HG03439 (cell line): ENCODE data around the gene COX19.
"Not testable (repeated sequence)": the region's sequence is repeated elsewhere in the genome, so short reads cannot be mapped to it uniquely, and the experiment has no call there.

Experiments
- ATAC-seq: cut with Tn5 transposase; IDR thresholded peaks from one replicate; pipeline ENCODE4 v1.9.1; 2021; ENCODE audit warnings: mild to moderate bottlenecking, moderate library complexity; ENCODE audit not compliant: unreplicated experiment

COX19 gene

DNA sequence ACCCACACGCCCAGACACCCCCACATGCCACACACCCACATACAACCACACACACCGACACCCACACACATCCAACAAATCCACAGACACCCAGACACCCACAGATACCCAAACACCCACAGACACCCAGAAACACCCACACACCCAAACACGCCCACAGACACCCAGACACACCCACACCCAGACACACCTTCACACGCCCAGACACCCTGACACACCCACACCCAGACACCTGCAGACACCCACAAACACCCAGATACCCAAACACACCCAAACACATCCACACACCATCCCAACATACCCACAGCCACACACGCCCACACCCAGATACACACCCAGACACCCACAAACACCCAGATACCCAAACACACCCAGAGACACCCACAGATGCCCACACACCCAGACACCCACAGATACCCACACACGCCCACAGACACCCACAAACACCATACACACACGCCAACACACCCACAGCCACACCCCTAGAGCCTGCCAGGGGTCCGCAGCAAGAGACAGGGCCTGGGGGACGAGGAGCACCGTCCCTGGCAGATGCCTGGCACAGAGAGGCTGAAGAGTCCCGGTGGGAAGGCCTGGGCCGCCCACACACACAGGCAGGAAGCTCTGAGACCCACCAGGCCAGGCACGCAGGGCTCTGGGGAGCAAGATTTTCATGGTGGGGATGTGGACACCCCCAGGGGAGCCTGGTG lies 36.1 kb upstream of the COX19 start:
- no peak for ATAC-seq

DNA sequence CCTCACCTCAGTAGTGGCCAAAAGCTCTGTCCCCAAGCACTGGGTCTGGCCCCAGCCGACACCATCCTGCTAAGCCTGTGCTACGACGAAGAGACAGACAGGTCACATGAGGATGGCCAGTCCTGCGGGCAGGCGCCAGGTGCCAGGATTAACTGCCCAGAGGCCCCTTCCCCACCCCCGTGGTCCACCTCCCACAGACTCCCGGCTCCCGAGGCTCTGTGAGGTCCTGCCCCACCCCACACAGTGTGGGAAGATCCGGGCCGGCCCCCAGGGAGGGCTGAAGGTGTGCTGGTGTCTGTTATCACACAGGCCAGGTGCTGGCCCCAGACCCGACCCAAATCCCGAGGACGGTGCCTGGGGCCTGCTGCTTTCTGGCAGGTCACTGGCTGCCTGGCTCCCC lies 34.9 kb upstream of the COX19 start:
- no peak for ATAC-seq

DNA sequence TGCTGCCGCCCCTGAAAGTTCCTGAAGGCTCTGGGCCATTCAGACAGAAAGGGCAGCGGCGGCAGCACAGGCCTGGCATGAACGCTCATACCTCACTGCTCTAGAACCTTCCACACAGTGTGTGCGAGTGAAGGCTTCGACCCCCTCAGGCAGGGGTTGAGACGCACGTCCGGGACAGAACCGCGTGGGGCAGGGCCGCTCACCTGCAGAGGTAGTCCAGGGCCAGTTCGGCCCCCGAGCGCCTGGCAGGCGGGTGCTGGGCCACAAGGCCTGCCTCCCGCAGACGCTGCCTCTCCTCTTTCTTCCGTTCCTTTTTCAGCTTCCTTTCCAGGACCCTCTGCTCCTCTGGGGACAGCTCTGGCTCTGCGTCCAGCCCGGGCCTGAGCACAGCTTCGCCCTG lies 34.4 kb upstream of the COX19 start:
- no peak for ATAC-seq

GRCh38 chr7:1008733-1009363 lies 33.5 kb upstream of the COX19 start:
- no peak for ATAC-seq

- ATAC-seq, result no peak
These were observed 32.6 kb upstream of the COX19 start for GRCh38 chr7:1007901-1008300.

DNA sequence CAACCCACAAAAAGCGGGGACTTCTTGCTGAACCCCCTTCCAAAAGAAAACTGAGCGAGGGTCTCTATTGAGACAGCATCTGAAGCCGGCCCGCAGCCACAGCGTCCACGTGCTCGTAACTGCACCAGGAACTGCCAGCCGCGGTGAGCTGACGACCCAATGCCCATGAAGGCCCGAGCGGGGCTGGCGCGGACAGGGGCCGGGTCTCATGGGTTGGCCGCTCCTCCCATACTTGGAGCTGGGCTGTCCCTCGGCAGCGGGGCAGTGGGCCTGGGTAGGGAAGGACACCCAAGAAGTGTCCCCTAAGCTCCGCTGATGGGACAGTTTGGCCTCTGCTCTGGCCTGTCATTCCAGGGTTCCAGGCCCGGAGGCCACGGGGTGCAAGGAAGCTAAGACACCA lies 30.0 kb upstream of the COX19 start:
- no peak for ATAC-seq

- no peak for ATAC-seq
These were observed 28.9 kb upstream of the COX19 start for GRCh38 chr7:1004018-1004852.

DNA sequence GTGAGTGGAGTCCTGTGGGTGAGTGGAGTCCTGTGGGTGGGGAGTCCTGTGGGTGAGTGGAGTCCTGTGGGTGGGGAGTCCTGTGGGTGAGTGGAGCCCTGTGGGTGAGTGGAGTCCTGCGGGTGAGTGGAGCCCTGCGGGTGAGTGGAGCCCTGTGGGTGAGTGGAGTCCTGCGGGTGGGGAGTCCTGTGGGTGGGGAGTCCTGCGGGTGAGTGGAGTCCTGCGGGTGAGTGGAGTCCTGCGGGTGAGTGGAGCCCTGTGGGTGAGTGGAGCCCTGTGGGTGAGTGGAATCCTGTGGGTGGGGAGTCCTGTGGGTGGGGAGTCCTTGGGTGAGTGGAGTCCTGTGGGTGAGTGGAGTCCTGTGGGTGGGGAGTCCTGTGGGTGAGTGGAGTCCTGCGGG lies 27.1 kb upstream of the COX19 start:
- not testable (repeated sequence) for ATAC-seq

DNA sequence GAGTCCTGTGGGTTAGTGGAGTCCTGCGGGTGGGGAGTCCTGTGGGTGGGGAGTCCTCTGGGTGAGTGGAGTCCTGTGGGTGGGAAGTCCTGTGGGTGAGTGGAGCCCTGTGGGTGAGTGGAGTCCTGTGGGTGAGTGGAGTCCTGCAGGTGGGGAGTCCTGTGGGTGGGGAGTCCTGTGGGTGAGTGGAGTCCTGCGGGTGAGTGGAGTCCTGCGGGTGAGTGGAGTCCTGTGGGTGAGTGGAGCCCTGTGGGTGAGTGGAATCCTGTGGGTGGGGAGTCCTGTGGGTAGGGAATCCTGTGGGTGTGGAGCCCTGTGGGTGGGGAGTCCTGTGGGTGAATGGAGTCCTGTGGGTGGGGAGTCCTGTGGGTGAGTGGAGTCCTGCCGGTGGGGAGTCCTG lies 26.7 kb upstream of the COX19 start:
- ATAC-seq, result not testable (repeated sequence)

DNA sequence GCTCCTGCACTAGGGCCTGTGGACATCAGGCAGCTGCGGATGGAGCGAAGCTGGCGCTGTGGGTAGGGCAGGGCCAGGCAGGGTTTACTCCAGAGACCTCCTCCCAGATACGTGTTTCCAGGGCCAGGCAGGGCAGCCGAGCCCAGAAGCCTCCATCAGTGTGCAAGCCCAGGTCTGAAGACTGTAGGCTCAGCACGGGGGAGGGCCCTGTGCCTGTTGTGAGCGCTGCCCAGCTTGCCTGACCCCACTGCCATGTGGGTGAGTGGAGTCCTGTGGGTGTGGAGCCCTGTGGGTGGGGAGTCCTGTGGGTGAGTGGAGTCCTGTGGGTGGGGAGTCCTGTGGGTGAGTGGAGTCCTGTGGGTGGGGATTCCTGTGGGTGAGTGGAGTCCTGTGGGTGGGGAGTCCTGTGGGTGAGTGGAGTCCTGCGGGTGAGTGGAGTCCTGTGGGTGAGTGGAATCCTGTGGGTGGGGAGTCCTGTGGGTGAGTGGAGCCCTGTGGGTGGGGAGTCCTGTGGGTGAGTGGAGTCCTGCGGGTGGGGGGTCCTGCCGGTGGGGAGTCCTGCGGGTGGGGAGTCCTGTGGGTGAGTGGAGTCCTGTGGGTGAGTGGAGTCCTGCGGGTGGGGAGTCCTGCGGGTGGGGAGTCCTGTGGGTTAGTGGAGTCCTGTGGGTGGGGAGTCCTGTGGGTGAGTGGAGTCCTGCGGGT lies 25.9 kb upstream of the COX19 start:
- not testable (repeated sequence) for ATAC-seq

DNA sequence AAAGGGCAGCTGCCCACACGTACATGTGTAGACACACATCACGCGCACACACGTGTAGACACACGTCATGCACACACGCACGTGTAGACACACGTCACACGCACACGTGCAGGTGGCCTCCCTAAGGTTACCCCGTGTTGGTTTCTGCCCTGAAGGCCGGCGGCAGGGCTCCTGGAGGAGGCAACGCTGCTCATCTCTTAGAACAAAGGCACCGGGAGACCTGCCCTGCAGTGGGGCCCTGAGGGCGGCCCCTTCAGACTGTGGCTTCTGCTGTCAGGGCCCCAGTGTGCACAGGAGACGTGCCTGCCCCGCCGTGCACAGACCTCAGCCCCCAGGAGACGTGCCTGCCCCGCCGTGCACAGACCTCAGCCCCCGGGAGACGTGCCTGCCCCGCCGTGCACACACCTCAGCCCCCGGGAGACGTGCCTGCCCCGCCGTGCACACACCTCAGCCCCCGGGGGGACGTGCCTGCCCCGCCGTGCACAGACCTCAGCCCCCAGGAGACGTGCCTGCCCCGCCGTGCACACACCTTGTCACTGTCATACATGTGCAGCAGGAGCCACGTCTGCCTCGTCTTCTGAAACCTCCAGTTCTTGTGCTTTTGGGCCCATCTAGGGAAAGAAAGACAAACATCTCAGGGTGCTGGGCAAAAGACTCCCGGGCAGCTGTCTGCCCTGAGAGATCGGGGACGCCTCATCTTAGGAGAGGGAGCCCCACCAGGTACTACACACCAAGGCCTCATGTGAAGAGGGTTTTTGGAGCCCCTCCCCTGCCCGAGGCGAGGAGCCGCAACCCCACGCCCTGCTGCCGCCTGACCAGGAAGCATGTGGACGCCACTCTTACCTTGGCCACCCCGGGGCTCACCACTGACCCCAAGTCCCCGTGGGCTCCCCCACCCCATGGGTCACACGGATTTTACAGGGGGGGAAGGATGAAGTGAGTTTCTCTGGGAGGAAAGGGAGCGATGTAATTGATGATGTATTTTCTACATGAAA lies 24.9 kb upstream of the COX19 start:
- ATAC-seq, result no peak

GRCh38 chr7:999149-999879 lies 24.0 kb upstream of the COX19 start:
- no peak for ATAC-seq

DNA sequence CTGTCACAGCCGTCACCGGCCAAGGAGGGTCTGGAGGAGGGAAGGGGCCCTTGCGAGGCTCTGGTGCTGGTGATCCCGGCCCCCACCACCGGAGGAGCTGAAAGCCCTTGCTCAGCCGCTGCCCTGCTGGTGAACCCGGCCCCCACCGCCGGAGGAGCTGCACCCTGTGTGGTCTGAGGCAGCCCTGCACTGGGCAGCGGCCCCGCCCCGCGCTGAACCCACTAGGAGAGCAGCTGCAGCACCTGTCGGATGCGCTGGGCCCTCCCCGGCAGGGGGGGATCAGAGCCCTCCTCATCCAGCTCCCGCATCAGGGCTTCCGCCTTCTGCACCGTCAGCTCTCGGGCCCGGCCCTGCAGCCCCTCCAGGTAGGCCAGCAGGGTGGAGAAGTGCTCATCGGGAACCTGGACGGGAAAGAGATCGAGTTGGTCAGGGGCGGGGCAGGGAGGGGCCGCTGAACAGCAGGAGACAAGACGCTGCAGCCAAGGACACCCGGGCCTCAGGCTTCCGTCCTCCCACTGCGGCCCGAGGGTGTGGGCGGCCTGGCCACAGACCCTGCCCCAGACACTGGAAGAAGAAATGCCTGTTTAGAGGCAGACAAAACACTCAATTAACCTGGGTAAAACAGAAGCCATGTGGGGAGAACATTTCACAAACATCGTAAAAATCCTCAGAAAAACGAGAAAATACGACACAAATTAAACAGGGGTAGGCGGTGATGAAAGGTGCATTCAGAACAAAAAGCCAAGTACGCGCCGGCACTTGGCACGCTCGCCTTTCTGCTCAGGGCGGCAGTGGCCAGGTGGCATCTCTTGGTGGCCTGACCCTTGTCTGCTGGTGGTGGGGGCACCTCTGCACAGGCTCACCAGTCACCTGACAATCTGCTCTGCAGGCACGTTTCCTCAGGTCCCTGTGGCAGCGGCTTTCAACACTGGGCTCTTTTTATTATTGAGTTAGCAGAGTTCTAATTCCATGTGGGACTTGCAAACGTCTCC lies 22.4 kb upstream of the COX19 start:
- ATAC-seq, result no peak

DNA sequence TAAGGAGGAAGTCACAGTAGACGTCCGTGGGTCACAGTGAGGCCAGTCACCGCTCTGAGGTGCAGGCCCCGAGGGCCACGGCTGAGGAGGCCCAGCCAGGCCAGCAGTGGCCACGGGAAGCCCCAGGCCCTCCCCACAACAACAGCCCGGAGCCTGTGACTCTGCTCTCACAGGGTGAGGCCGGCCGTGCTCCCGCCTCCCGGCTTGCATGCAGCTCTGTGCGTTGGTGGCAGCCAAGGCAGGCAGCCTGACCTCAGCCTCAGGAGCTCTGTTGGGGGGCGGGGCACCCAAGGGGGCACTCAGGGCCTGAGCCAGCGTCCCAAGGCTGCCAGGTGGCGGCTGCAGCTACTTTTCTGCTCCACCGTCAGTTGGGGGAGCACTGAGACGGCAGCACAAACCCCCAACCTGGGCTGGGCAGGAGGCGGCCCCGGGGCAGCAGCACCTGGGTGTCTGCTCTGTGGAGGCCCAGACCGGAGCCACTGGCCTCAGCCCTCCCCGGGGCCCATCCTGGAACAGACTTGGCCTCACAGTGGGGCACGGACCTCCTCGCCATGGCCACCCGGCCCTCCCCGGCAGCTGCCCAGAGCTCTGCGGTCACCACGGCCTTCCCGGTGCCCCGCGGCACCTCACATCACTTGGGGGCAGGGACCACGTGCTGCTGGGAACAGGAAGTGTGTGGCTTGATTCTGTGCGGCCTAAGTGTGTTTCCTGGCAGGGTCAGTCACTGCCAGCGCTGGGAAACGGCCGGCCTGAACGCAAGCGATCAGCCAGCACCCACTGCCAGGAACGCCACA lies 20.9 kb upstream of the COX19 start:
- no peak for ATAC-seq

- no peak for ATAC-seq
These were observed 20.2 kb upstream of the COX19 start for GRCh38 chr7:995571-995970.

- ATAC-seq, result no peak
These were observed 19.4 kb upstream of the COX19 start for GRCh38 chr7:994592-995308.
